Left lung (tissue), 10 donors: ENCODE measurements around the gene TSPEAR. TPM values are rescaled to one million over a fixed set of nuclear protein-coding genes. Genes with fewer than 3 reads are reported as not detected.
A peak's percentile ranks its signal among the peaks of the same experiment; 100 is the strongest.
"Not testable (repeated sequence)": the region's sequence is repeated elsewhere in the genome, so short reads cannot be mapped to it uniquely, and the experiment has no call there.

Experiments used
- ATAC-seq: fragments of 200-7000 bp; cut with Tn5 transposase; one replicate; pipeline ENCODE4 v1.9.1; 2020; ENCODE audit warnings: moderate library complexity
- DNase-seq, 4 donors: peaks; one replicate each; pipeline ENCODE4 v3.0.0-alpha.2; 2013 to 2020
- H3K27ac ChIP-seq, 2 donors: fragments of 200-600 bp; sonication (generic) in 1 of 2; one replicate each; pipeline versions ENCODE4 v1.5.0 to v1.8.0; 2020 to 2021
- H3K27me3 ChIP-seq, 2 donors: fragments of 200-600 bp; sonication (generic) in 1 of 2; one replicate each; pipeline versions ENCODE4 v1.5.0 to v1.8.0; 2020 to 2021
- H3K36me3 ChIP-seq, 2 donors: fragments of 200-600 bp; sonication (generic) in 1 of 2; one replicate each; pipeline versions ENCODE4 v1.5.0 to v1.8.0; 2020 to 2021
- H3K4me1 ChIP-seq, 2 donors: fragments of 200-600 bp; one replicate each; pipeline ENCODE4 v1.8.0; 2021
- H3K4me3 ChIP-seq, 2 donors: fragments of 200-600 bp; sonication (generic) in 1 of 2; one replicate each; pipeline versions ENCODE4 v1.5.0 to v1.8.0; 2020 to 2021; ENCODE audit warnings: mild to moderate bottlenecking in 1 of 2
- H3K9me3 ChIP-seq, 2 donors: fragments of 200-600 bp; sonication (generic) in 1 of 2; one replicate each; pipeline versions ENCODE4 v1.5.0 to v1.8.0; 2020 to 2021
- CTCF ChIP-seq, 2 donors: fragments of 200-600 bp; sonication (generic) in 1 of 2; IDR thresholded peaks; one replicate each; pipeline versions ENCODE4 v1.5.0 to v1.8.0; 2021; ENCODE audit warnings: antibody characterized with exemption in 2 of 2
- intact Hi-C, 2 donors: fragments of 100-400 bp; cut with DNase I; formaldehyde crosslinking; loops; one replicate each; pipeline versions ENCODE4 v1.11.2 to v1.14.2; 2022
- polyA plus RNA-seq, 6 donors: library from polyadenylated mRNA; unstranded; fragments of 120-200 nt; gene quantifications; one replicate each; pipeline ENCODE4 v1.2.1, GENCODE V29; 2013; ENCODE audit not compliant: insufficient read length in 6 of 6
- total RNA-seq, 2 donors: library from RNA; stranded (reverse); fragmentation: NEBNext Ultra II Directional; extraction: Animal tissue kit (Norgen Biotek cat#: 25700); gene quantifications; one replicate each; pipeline ENCODE4 v1.2.1, GENCODE V29; 2021
- donor health status: DM: no; HTN: yes; CAD: no.
- donor health status: DM: no; HTN: no; CAD: no.

TSPEAR gene
- total and polyA plus RNA-seq, 8 donors, result 0.10 to 4.7 (median 3.3) TPM

- no peaks in the 10 kb centered on the region for H3K4me1 ChIP-seq
- no peaks in the 10 kb centered on the region for H3K9me3 ChIP-seq
- H3K27ac ChIP-seq, result no peak overlapping the region
- intact Hi-C loops, result no loop called here
- ATAC-seq (no peak), DNase-seq (peak in 2 of 4 donors; percentile 29 to 39)
- no peak for TF ChIP-seq CTCF (IDR thresholded peaks at IDR 0.05)
- no peaks in the 10 kb centered on the region for H3K36me3 ChIP-seq
- H3K27me3 ChIP-seq, result peaks cover 0 to 37% of the 10 kb centered on the region in 2 donors
- H3K4me3 ChIP-seq, result no peak overlapping the region
Measured at GRCh38 chr21:44593598-44594405, 117.6 kb downstream of the TSPEAR start.

DNA sequence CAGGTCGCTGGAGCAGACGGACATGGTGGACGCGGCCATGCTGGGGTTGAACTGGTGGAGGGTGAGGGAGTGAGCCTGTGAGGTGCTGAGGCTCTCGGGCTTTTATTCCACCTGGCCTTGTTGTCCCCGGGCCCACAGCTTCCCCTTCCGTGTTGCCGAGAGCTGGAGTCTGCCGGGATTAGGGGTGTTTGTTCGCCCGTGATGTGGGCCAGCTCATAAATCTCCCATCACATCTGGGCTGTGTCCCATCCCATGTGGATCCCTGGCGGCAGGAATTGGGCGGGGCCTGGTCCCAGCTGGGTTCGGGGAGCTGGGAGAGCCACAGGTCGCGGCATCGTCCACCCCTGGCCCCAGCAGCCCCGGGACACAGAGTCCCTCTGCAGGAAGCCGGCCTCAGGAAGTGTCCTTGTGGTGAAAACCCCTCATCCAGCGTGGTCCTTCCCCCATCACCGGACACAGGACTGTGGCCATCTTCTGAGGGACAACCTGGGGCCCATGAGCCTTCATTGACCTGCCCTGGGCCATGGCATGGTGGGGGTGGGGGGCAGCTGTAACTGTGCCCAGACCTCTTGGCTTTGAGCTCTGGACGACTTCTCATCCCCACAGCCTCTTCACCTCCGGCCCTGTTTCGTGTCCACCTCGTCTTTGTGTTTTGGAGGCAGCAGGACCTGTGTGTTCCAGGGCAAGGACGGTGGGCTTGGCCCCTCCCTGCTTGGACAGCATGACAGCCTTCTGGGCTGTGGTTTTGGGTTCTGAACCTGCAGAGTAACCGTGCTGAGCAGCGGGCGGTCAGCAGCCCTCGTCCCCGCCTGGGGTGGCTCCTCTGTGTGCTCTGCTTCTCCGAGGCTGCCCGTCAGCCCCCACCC is 118.7 kb downstream of the TSPEAR start, which contains the start of gene KRTAP10-6:
Gene KRTAP10-6, minus strand, starts transcription at position 60 of the 866 bp plus-strand sequence. Its CDS starts 21 bp downstream, at position 39.
- Histone ChIP-seq H3K36me3 (no peaks in the 10 kb centered on the region), H3K4me1 (no peaks in the 10 kb centered on the region), H3K27ac (no peak within 1 kb of the TSS), H3K27me3 (peaks cover 0 to 37% of the 10 kb centered on the region in 2 donors), H3K4me3 (no peak within 1 kb of the TSS), H3K9me3 (no peaks in the 10 kb centered on the region)
- ATAC-seq, result no peak
- intact Hi-C loops, result no loop called here
- no peak for TF ChIP-seq CTCF (IDR thresholded peaks at IDR 0.05)
- no peak for DNase-seq

DNA sequence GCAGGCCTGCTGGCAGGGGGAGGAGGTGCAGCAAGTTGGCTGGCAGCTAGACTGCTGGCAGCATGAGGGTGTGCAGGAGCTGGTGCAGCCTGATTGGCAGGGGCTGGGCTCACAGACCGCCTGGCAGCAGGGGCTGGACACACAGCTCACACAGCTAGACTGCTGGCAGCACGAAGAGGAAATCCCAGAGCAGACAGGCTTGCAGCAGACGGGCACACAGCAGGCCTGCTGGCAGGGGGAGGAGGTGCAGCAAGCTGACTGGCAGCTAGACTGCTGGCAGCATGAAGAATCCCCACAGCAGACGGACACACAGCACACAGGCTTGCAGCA is 119.6 kb downstream of the TSPEAR start:
- H3K9me3 ChIP-seq, H3K4me1 ChIP-seq, H3K4me3 ChIP-seq, ATAC-seq, H3K27ac ChIP-seq, H3K36me3 ChIP-seq, intact Hi-C loops, DNase-seq: not testable (repeated sequence)
- H3K27me3 ChIP-seq, result peaks cover 0 to 37% of the 10 kb centered on the region in 2 donors

GRCh38 chr21:44590897-44591800 is 120.2 kb downstream of the TSPEAR start:
- H3K9me3 ChIP-seq, H3K4me3 ChIP-seq, H3K4me1 ChIP-seq, H3K36me3 ChIP-seq, intact Hi-C loops, DNase-seq, H3K27ac ChIP-seq, ATAC-seq: not testable (repeated sequence)
- peaks cover 0 to 44% of the 10 kb centered on the region in 2 donors for H3K27me3 ChIP-seq

DNA sequence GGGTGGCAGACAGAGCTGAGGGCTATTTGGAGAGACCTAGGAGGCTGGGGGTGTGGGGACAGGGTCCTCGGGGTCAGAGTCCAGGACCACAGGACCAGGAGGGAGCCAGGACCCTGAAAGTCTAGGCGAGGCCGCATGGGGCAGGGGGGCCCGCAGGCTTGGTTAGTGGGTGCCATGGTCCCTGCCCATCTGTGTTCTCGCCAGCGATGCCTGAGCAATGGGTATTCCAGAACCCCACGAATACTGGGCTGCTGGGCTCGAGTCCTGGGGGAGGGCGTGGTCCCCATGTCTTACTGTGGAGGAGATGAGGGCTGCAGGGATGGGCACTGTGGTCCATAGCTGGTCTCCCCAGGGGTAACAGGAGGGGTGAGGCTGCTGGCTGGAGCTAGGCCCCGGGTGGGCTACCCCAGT is 121.1 kb downstream of the TSPEAR start:
- Histone ChIP-seq H3K27me3 (peaks cover 0 to 52% of the 10 kb centered on the region in 2 donors), H3K4me3 (no peak overlapping the region), H3K36me3 (no peaks in the 10 kb centered on the region), H3K4me1 (no peaks in the 10 kb centered on the region), H3K9me3 (no peaks in the 10 kb centered on the region), H3K27ac (no peak overlapping the region)
- intact Hi-C loops, result no loop called here
- TF ChIP-seq CTCF (IDR thresholded peaks at IDR 0.05), result no peak
- no peak for ATAC-seq
- no peak for DNase-seq
